OCI-LY7 (cell line): Measurements from ENCODE around the gene CDC40.

Experiments used
- CTCF ChIP-seq: fragments of 200-600 bp; sonication (generic); conservative IDR thresholded peaks from 2 replicates; pipeline ENCODE4 v1.5.1; 2014; ENCODE audit warnings: mild to moderate bottlenecking, antibody characterized with exemption, low read length, moderate library complexity, mixed read lengths
- EZH2phosphoT487 ChIP-seq: fragments of 200-600 bp; sonication (generic); IDR thresholded peaks from 2 replicates; pipeline ENCODE4 v1.6.1; 2018; ENCODE audit warnings: low read depth, borderline replicate concordance, mild to moderate bottlenecking, mixed run types, antibody characterized with exemption, low read length, moderate library complexity, mixed read lengths

GRCh38 chr6:110195639-110196038 lies 15.4 kb downstream of the CDC40 start:
- TF ChIP-seq CTCF (no peak), EZH2phosphoT487 (no peak)
